Neural crest cell (in vitro differentiated cells): ENCODE data around the gene TFB1M. TPM values are rescaled to one million over a fixed set of nuclear protein-coding genes. Genes with fewer than 3 reads are reported as not detected.

Source experiments
- DNase-seq: peaks from one replicate; pipeline ENCODE4 v3.0.0; 2021; ENCODE audit warnings: low read depth, mixed read lengths, low spot score
- H3K27ac Mint-ChIP-seq: one replicate; pipeline ENCODE4 v1.8.0; 2021; ENCODE audit warnings: mild to moderate bottlenecking, mixed read lengths; ENCODE audit not compliant: unreplicated experiment
- H3K27me3 Mint-ChIP-seq: 2 replicates; pipeline ENCODE4 v1.8.0; 2021; ENCODE audit warnings: low read depth, mild to moderate bottlenecking, mixed read lengths
- H3K36me3 Mint-ChIP-seq: 2 replicates; pipeline ENCODE4 v1.8.0; 2021; ENCODE audit warnings: low read depth, mild to moderate bottlenecking, mixed read lengths
- H3K4me1 Mint-ChIP-seq: 2 replicates; pipeline ENCODE4 v1.8.0; 2021; ENCODE audit warnings: mixed read lengths
- H3K4me3 Mint-ChIP-seq: one replicate; pipeline ENCODE4 v1.8.0; 2021; ENCODE audit warnings: mild to moderate bottlenecking, mixed read lengths
- H3K9me3 Mint-ChIP-seq: 2 replicates; pipeline ENCODE4 v1.8.0; 2021; ENCODE audit warnings: mixed read lengths
- CTCF ChIP-seq: fragments of 200-600 bp; sonication (generic); conservative IDR thresholded peaks from 2 replicates; pipeline ENCODE4 v1.5.0; 2021; ENCODE audit warnings: antibody characterized with exemption, mild to moderate bottlenecking
- total RNA-seq: library from RNA; stranded (reverse); gene quantifications from 2 replicates; pipeline ENCODE4 v1.2.1, GENCODE V29; 2021

The TFB1M gene
- total RNA-seq, 1 donor from 2014 or later = 26.8 TPM

GRCh38 chr6:155351273-155352129 lies 37.2 kb upstream of the TFB1M start:
- H3K4me1 Mint-ChIP-seq = no peaks in the 10 kb centered on the region
- no peak overlapping the region for H3K27ac Mint-ChIP-seq
- H3K36me3 Mint-ChIP-seq = peaks cover 9% of the 10 kb centered on the region
- no peak for DNase-seq
- H3K9me3 Mint-ChIP-seq = peaks cover 29% of the 10 kb centered on the region
- no peak for TF ChIP-seq CTCF
- no peaks in the 10 kb centered on the region for H3K27me3 Mint-ChIP-seq
- no peak overlapping the region for H3K4me3 Mint-ChIP-seq

- H3K9me3 Mint-ChIP-seq = peaks cover 36% of the 10 kb centered on the region
- no peaks in the 10 kb centered on the region for H3K4me1 Mint-ChIP-seq
- TF ChIP-seq CTCF = no peak
- H3K36me3 Mint-ChIP-seq = peaks cover 12% of the 10 kb centered on the region
- H3K4me3 Mint-ChIP-seq = no peak overlapping the region
- no peak overlapping the region for H3K27ac Mint-ChIP-seq
- no peak for DNase-seq
- H3K27me3 Mint-ChIP-seq = no peaks in the 10 kb centered on the region
Measured at GRCh38 chr6:155349956-155350355, 35.7 kb upstream of the TFB1M start.

GRCh38 chr6:155349129-155349528 lies 34.8 kb upstream of the TFB1M start:
- peaks cover 7% of the 10 kb centered on the region for H3K36me3 Mint-ChIP-seq
- H3K4me1 Mint-ChIP-seq = no peaks in the 10 kb centered on the region
- no peak overlapping the region for H3K4me3 Mint-ChIP-seq
- peaks cover 34% of the 10 kb centered on the region for H3K9me3 Mint-ChIP-seq
- no peak for TF ChIP-seq CTCF
- no peak overlapping the region for H3K27ac Mint-ChIP-seq
- no peak for DNase-seq
- H3K27me3 Mint-ChIP-seq = no peaks in the 10 kb centered on the region

- Mint-ChIP-seq H3K27ac (no peak overlapping the region), H3K4me1 (no peaks in the 10 kb centered on the region), H3K36me3 (peaks cover 7% of the 10 kb centered on the region), H3K9me3 (peaks cover 31% of the 10 kb centered on the region), H3K4me3 (no peak overlapping the region), H3K27me3 (no peaks in the 10 kb centered on the region)
- no peak for DNase-seq
- no peak for TF ChIP-seq CTCF
Measured at GRCh38 chr6:155347800-155348199, 33.5 kb upstream of the TFB1M start.

- Mint-ChIP-seq H3K9me3 (peaks cover 31% of the 10 kb centered on the region), H3K4me1 (no peaks in the 10 kb centered on the region), H3K4me3 (no peak overlapping the region), H3K27ac (no peak overlapping the region), H3K27me3 (no peaks in the 10 kb centered on the region), H3K36me3 (peaks cover 7% of the 10 kb centered on the region)
- no peak for TF ChIP-seq CTCF
- DNase-seq = no peak
Measured at GRCh38 chr6:155346957-155347356, 32.7 kb upstream of the TFB1M start.
